Prostate gland (tissue), 2 donors: Measurements from ENCODE around the gene ARID3B.

Experiments
- CTCF ChIP-seq, 4 experiments: fragments of 200-600 bp in 2 of 4; fragments of 450-650 bp in 2 of 4; sonication (generic) in 2 of 4; IDR thresholded peaks; 1 replicate in 3 of 4; 2 replicates in 1 of 4; pipeline ENCODE4 v1.5.1; 2016 to 2019; ENCODE audit warnings: antibody characterized with exemption in 4 of 4, mild to moderate bottlenecking in 2 of 4, moderate library complexity in 2 of 4
- POLR2AphosphoS5 ChIP-seq: sonication (generic); formaldehyde crosslinking; IDR thresholded peaks from one replicate; pipeline ENCODE4 v1.6.1; 2017; ENCODE audit warnings: antibody characterized with exemption

DNA sequence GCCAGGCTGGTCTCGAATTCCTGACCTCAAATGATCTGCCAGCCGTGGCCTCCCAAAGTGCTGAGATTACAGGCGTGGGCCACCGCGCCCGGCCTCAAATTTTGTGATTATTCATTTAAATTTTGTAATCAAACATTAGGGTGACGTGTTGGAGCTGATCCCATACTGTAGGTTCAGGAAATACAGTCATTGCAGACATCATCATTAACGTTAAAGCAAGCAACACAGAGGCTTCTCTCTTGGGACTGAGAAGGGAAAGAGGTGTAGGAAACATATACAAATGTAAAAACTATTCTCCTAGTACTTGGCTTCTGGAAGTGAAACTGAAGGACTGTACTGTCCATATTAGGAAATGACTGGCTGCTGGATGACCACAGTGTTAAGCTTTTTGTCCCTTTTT lies 11.1 kb upstream of the ARID3B start:
- TF ChIP-seq CTCF (IDR thresholded peaks at IDR 0.05): no peak
- TF ChIP-seq POLR2AphosphoS5: no peak
